PFSK-1 (cell line): ENCODE results near the gene XPR1.

ENCODE experiments used
- FOXP2 ChIP-seq: optimal IDR thresholded peaks from 2 replicates; pipeline ENCODE3; 2011; ENCODE audit warnings: borderline replicate concordance, control low read depth, inconsistent platforms; ENCODE audit not compliant: insufficient read depth; ENCODE audit errors: extremely low read length, extremely low read depth
- POLR2AphosphoS5 ChIP-seq: IDR thresholded peaks from 2 replicates; pipeline ENCODE4 v1.6.1; 2012; ENCODE audit warnings: low read depth, mild to moderate bottlenecking, control low read depth, low read length, moderate library complexity
- REST ChIP-seq, 2 experiments: IDR thresholded peaks; 2 replicates each; pipeline versions ENCODE4 v1.6.1 to v1.8.0; 2011 to 2012; ENCODE audit warnings: low read depth in 2 of 2, low read length in 2 of 2, control low read depth in 1 of 2, inconsistent platforms in 1 of 2, mild to moderate bottlenecking in 1 of 2, moderate library complexity in 1 of 2; ENCODE audit not compliant: insufficient read depth in 1 of 2
- SIN3A ChIP-seq: IDR thresholded peaks from 2 replicates; pipeline ENCODE4 v1.6.1; 2012; ENCODE audit warnings: mild to moderate bottlenecking, low read length, moderate library complexity, borderline replicate concordance; ENCODE audit not compliant: insufficient read depth
- TAF1 ChIP-seq: IDR thresholded peaks from 2 replicates; pipeline ENCODE4 v1.6.1; 2012; ENCODE audit warnings: low read length, control low read depth, borderline replicate concordance; ENCODE audit not compliant: insufficient read depth

The XPR1 gene

GRCh38 chr1:180777072-180777689, 145.4 kb downstream of the XPR1 start:
- TF ChIP-seq REST (IDR thresholded peaks at IDR 0.05; ENCODE audit: insufficient read depth in 1 of 2, low read depth in 2 of 2, low read length in 2 of 2), result no peak
- TF ChIP-seq POLR2AphosphoS5, result no peak
- TF ChIP-seq FOXP2, result no peak
- TF ChIP-seq SIN3A, result no peak
- no peak for TF ChIP-seq TAF1

- TF ChIP-seq POLR2AphosphoS5 (no peak), FOXP2 (no peak), SIN3A (no peak), REST (IDR thresholded peaks at IDR 0.05; ENCODE audit: insufficient read depth in 1 of 2, low read depth in 2 of 2, low read length in 2 of 2) (no peak), TAF1 (no peak)
Observed at GRCh38 chr1:180778782-180779398, 147.1 kb downstream of the XPR1 start.

GRCh38 chr1:180779584-180779983, 147.8 kb downstream of the XPR1 start:
- TF ChIP-seq TAF1 (no peak), REST (IDR thresholded peaks at IDR 0.05; ENCODE audit: insufficient read depth in 1 of 2, low read depth in 2 of 2, low read length in 2 of 2) (no peak), POLR2AphosphoS5 (no peak), SIN3A (no peak), FOXP2 (no peak)

- TF ChIP-seq SIN3A (no peak), FOXP2 (no peak), TAF1 (no peak), REST (IDR thresholded peaks at IDR 0.05; ENCODE audit: insufficient read depth in 1 of 2, low read depth in 2 of 2, low read length in 2 of 2) (no peak), POLR2AphosphoS5 (no peak)
Observed at GRCh38 chr1:180781718-180782117, 149.9 kb downstream of the XPR1 start.
